Measurements from ENCODE around the gene ATP8A2. TPM values are rescaled to one million over a fixed set of nuclear protein-coding genes. Genes with fewer than 3 reads are reported as not detected.

Gene ATP8A2
- total and polyA plus RNA-seq, 4 donors = 0.01 to 0.08 (median 0.05) TPM; not detected in 1

GRCh38 chr13:26041444-26041843 lies 669.7 kb downstream of the ATP8A2 start:
- TF ChIP-seq, protein P1, sequence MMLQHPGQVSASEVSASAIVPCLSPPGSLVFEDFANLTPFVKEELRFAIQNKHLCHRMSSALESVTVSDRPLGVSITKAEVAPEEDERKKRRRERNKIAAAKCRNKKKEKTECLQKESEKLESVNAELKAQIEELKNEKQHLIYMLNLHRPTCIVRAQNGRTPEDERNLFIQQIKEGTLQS (IDR thresholded peaks at IDR 0.05) = no peak
- TF ChIP-seq REST (IDR thresholded peaks at IDR 0.05) = no peak
- TF ChIP-seq EGR1 (IDR thresholded peaks at IDR 0.05; ENCODE audit: low read depth in 2 of 2) = no peak
- TF ChIP-seq TAF1 (conservative IDR thresholded peaks at IDR 0.05) = no peak
- TF ChIP-seq, protein P2, sequence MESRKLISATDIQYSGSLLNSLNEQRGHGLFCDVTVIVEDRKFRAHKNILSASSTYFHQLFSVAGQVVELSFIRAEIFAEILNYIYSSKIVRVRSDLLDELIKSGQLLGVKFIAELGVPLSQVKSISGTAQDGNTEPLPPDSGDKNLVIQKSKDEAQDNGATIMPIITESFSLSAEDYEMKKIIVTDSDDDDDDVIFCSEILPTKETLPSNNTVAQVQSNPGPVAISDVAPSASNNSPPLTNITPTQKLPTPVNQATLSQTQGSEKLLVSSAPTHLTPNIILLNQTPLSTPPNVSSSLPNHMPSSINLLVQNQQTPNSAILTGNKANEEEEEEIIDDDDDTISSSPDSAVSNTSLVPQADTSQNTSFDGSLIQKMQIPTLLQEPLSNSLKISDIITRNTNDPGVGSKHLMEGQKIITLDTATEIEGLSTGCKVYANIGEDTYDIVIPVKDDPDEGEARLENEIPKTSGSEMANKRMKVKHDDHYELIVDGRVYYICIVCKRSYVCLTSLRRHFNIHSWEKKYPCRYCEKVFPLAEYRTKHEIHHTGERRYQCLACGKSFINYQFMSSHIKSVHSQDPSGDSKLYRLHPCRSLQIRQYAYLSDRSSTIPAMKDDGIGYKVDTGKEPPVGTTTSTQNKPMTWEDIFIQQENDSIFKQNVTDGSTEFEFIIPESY (IDR thresholded peaks at IDR 0.05) = no peak
- no peak for TF ChIP-seq NR2F2 (IDR thresholded peaks at IDR 0.05)
- TF ChIP-seq HNF4G (IDR thresholded peaks at IDR 0.05) = no peak
- TF ChIP-seq HNF4A (conservative IDR thresholded peaks at IDR 0.05) = no peak
- no peak for TF ChIP-seq SP1 (IDR thresholded peaks at IDR 0.05)
- TF ChIP-seq, protein P3, sequence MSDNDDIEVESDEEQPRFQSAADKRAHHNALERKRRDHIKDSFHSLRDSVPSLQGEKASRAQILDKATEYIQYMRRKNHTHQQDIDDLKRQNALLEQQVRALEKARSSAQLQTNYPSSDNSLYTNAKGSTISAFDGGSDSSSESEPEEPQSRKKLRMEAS (IDR thresholded peaks at IDR 0.05) = no peak
- TF ChIP-seq GABPA (IDR thresholded peaks at IDR 0.05 in 1 of 2, conservative IDR thresholded peaks at IDR 0.05 in 1 of 2) = no peak
- no peak for TF ChIP-seq YY1 (IDR thresholded peaks at IDR 0.05)
- TF ChIP-seq CTCF (IDR thresholded peaks at IDR 0.05; ENCODE audit: low read depth, low read length, missing input control) = no peak
- no peak for TF ChIP-seq FOXA2 (IDR thresholded peaks at IDR 0.05)
- TF ChIP-seq JUND (IDR thresholded peaks at IDR 0.05) = no peak
- Histone ChIP-seq H3K9me3 (ENCODE audit: control insufficient read depth in 4 of 4, low read length in 3 of 4) (no peaks in the 10 kb centered on the region), H3K9ac (ENCODE audit: low read depth in 1 of 2, low read length in 2 of 2) (no peak overlapping the region), H3K4me1 (ENCODE audit: control insufficient read depth in 4 of 4, insufficient read depth in 4 of 4, low read length in 3 of 4) (no peaks in the 10 kb centered on the region), H3K36me3 (ENCODE audit: control insufficient read depth in 4 of 4, insufficient read depth in 3 of 4, low read depth in 1 of 4, low read length in 3 of 4) (no peaks in the 10 kb centered on the region), H3K27ac (ENCODE audit: low read depth in 1 of 2, low read length in 2 of 2) (no peak overlapping the region), H3K27me3 (ENCODE audit: control insufficient read depth in 4 of 4, insufficient read depth in 4 of 4, low read length in 3 of 4) (peaks cover 0 to 11% (median 3%) of the 10 kb centered on the region in 4 donors), H3K4me3 (ENCODE audit: low read depth in 1 of 3, low read length in 3 of 3) (no peak overlapping the region)
- WGBS = 60% methylated on average over 3 of the region's 3 CpGs
- no peak for DNase-seq (ENCODE audit: low spot score)

DNA sequence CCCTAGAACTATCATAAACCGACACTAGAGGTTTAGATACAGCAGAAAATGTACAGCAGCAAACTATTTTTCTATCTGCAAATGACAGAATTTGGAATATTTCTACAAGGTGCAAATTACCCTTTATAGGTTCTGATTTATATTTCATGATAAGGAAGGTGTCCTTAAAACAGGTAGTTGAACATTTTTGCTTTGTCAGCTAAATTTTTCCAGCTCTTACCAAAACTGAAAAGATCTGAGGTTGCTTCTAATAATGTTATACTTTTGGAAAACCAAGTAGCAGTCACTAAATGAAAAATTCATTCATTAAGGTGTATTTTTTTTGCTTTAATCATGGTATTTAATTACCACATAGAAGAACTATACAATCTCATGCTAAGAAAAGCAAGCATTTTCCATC lies 671.0 kb downstream of the ATP8A2 start:
- no peaks in the 10 kb centered on the region for H3K9me3 ChIP-seq (ENCODE audit: control insufficient read depth in 4 of 4, low read length in 3 of 4)
- H3K4me1 ChIP-seq (ENCODE audit: control insufficient read depth in 4 of 4, insufficient read depth in 4 of 4, low read length in 3 of 4) = no peaks in the 10 kb centered on the region
- H3K36me3 ChIP-seq (ENCODE audit: control insufficient read depth in 4 of 4, insufficient read depth in 3 of 4, low read depth in 1 of 4, low read length in 3 of 4) = no peaks in the 10 kb centered on the region
- H3K27ac ChIP-seq (ENCODE audit: low read depth in 1 of 2, low read length in 2 of 2) = no peak overlapping the region
- H3K27me3 ChIP-seq (ENCODE audit: control insufficient read depth in 4 of 4, insufficient read depth in 4 of 4, low read length in 3 of 4) = peaks cover 2 to 12% (median 3%) of the 10 kb centered on the region in 4 donors
- DNase-seq (ENCODE audit: low spot score) = no peak
- 73% methylated on average over 1 of the region's 1 CpG for WGBS
- H3K4me3 ChIP-seq (ENCODE audit: low read depth in 1 of 3, low read length in 3 of 3) = no peak overlapping the region
- H3K9ac ChIP-seq (ENCODE audit: low read depth in 1 of 2, low read length in 2 of 2) = no peak overlapping the region
- TF ChIP-seq, protein P2 (IDR thresholded peaks at IDR 0.05) = no peak
- TF ChIP-seq TAF1 (conservative IDR thresholded peaks at IDR 0.05) = no peak
- no peak for TF ChIP-seq SP1 (IDR thresholded peaks at IDR 0.05)
- TF ChIP-seq GABPA (IDR thresholded peaks at IDR 0.05 in 1 of 2, conservative IDR thresholded peaks at IDR 0.05 in 1 of 2) = no peak
- no peak for TF ChIP-seq CTCF (IDR thresholded peaks at IDR 0.05; ENCODE audit: low read depth, low read length, missing input control)
- TF ChIP-seq YY1 (IDR thresholded peaks at IDR 0.05) = no peak

Data from liver (tissue), 9 donors.